Activated CD4-positive, alpha-beta memory T cell treated with anti-CD3 and anti-CD28 coated beads, Interleukin-2, amount 10 ng/mL, durations not matched to agents 7 days and 5 days (primary cell): ENCODE data around the gene PCDH11X. TPM values are rescaled to one million over a fixed set of nuclear protein-coding genes. Genes with fewer than 3 reads are reported as not detected.
"Not testable (repeated sequence)": the region's sequence is repeated elsewhere in the genome, so short reads cannot be mapped to it uniquely, and the experiment has no call there.

Source experiments
- CTCF ChIA-PET: fragments of 350-600 bp; sonication (Branson Sonifier 250); formaldehyde crosslinking; loops from one replicate; lab custom pipeline; 2021; ENCODE audit warnings: antibody characterized with exemption, inconsistent platforms; lab: Charles Lee
- POLR2A ChIA-PET: fragments of 350-600 bp; sonication (Branson Sonifier 250); formaldehyde crosslinking; loops from one replicate; lab custom pipeline; 2021; ENCODE audit warnings: antibody characterized with exemption; lab: Charles Lee
- DNase-seq: peaks from one replicate; pipeline ENCODE4 v3.0.0-alpha.2; 2020
- H3K27ac Mint-ChIP-seq: one replicate; pipeline ENCODE4 v1.8.0; 2021; ENCODE audit warnings: mild to moderate bottlenecking, mixed read lengths
- H3K27me3 Mint-ChIP-seq: one replicate; pipeline ENCODE4 v1.8.0; 2021; ENCODE audit warnings: mixed read lengths
- H3K36me3 Mint-ChIP-seq: one replicate; pipeline ENCODE4 v1.8.0; 2021; ENCODE audit warnings: low read depth, mixed read lengths
- H3K4me1 Mint-ChIP-seq: one replicate; pipeline ENCODE4 v1.8.0; 2021; ENCODE audit warnings: mixed read lengths
- H3K4me3 Mint-ChIP-seq: one replicate; pipeline ENCODE4 v1.8.0; 2021; ENCODE audit warnings: mild to moderate bottlenecking, mixed read lengths
- H3K9me3 Mint-ChIP-seq: one replicate; pipeline ENCODE4 v1.8.0; 2021; ENCODE audit warnings: mixed read lengths
- total RNA-seq, 2 experiments: library from RNA; stranded (reverse); gene quantifications; one replicate each; pipeline ENCODE4 v1.2.3, GENCODE V29; 2021

Gene PCDH11X
- total RNA-seq = not detected

- H3K27me3 Mint-ChIP-seq, CTCF ChIA-PET, H3K27ac Mint-ChIP-seq, DNase-seq, H3K4me3 Mint-ChIP-seq, POLR2A ChIA-PET, H3K36me3 Mint-ChIP-seq, H3K9me3 Mint-ChIP-seq, H3K4me1 Mint-ChIP-seq: not testable (repeated sequence)
Observed at GRCh38 chrX:91779135-91779534, at the start of gene PCDH11X. TSS of gene PCDH11X (plus strand) at chrX:91779375. CDS start at chrX:91835505, 56,130 bp downstream.

GRCh38 chrX:91747446-91747845, 31.7 kb upstream of the PCDH11X start:
- H3K4me1 Mint-ChIP-seq, DNase-seq, H3K27ac Mint-ChIP-seq, H3K36me3 Mint-ChIP-seq, H3K4me3 Mint-ChIP-seq, CTCF ChIA-PET, POLR2A ChIA-PET, H3K27me3 Mint-ChIP-seq, H3K9me3 Mint-ChIP-seq: not testable (repeated sequence)

GRCh38 chrX:91753022-91753421, 26.2 kb upstream of the PCDH11X start:
- H3K4me1 Mint-ChIP-seq, POLR2A ChIA-PET, H3K36me3 Mint-ChIP-seq, H3K9me3 Mint-ChIP-seq, H3K27me3 Mint-ChIP-seq, CTCF ChIA-PET, DNase-seq, H3K27ac Mint-ChIP-seq, H3K4me3 Mint-ChIP-seq: not testable (repeated sequence)

GRCh38 chrX:91770619-91771488, 8.3 kb upstream of the PCDH11X start:
- POLR2A ChIA-PET, H3K36me3 Mint-ChIP-seq, H3K4me3 Mint-ChIP-seq, DNase-seq, H3K4me1 Mint-ChIP-seq, H3K27ac Mint-ChIP-seq, H3K9me3 Mint-ChIP-seq, H3K27me3 Mint-ChIP-seq, CTCF ChIA-PET: not testable (repeated sequence)

- POLR2A ChIA-PET, H3K27me3 Mint-ChIP-seq, H3K27ac Mint-ChIP-seq, H3K4me1 Mint-ChIP-seq, H3K4me3 Mint-ChIP-seq, H3K9me3 Mint-ChIP-seq, CTCF ChIA-PET, H3K36me3 Mint-ChIP-seq, DNase-seq: not testable (repeated sequence)
Observed at GRCh38 chrX:91773943-91774342, 5.2 kb upstream of the PCDH11X start.

GRCh38 chrX:91780008-91780407, 833 bp downstream of the PCDH11X start:
- H3K9me3 Mint-ChIP-seq, POLR2A ChIA-PET, DNase-seq, H3K4me3 Mint-ChIP-seq, H3K27ac Mint-ChIP-seq, H3K4me1 Mint-ChIP-seq, H3K36me3 Mint-ChIP-seq, CTCF ChIA-PET, H3K27me3 Mint-ChIP-seq: not testable (repeated sequence)

- H3K36me3 Mint-ChIP-seq, CTCF ChIA-PET, H3K9me3 Mint-ChIP-seq, H3K27me3 Mint-ChIP-seq, POLR2A ChIA-PET, H3K4me1 Mint-ChIP-seq, H3K4me3 Mint-ChIP-seq, DNase-seq, H3K27ac Mint-ChIP-seq: not testable (repeated sequence)
Observed at GRCh38 chrX:91780698-91781097, 1.5 kb downstream of the PCDH11X start.

- CTCF ChIA-PET, H3K4me1 Mint-ChIP-seq, DNase-seq, H3K36me3 Mint-ChIP-seq, POLR2A ChIA-PET, H3K9me3 Mint-ChIP-seq, H3K27me3 Mint-ChIP-seq, H3K27ac Mint-ChIP-seq, H3K4me3 Mint-ChIP-seq: not testable (repeated sequence)
Observed at GRCh38 chrX:91781553-91782298, 2.6 kb downstream of the PCDH11X start.

GRCh38 chrX:91782825-91783224, 3.6 kb downstream of the PCDH11X start:
- CTCF ChIA-PET, H3K4me3 Mint-ChIP-seq, H3K27me3 Mint-ChIP-seq, H3K4me1 Mint-ChIP-seq, H3K36me3 Mint-ChIP-seq, H3K27ac Mint-ChIP-seq, H3K9me3 Mint-ChIP-seq, DNase-seq, POLR2A ChIA-PET: not testable (repeated sequence)

GRCh38 chrX:91817537-91817936, 38.4 kb downstream of the PCDH11X start:
- H3K9me3 Mint-ChIP-seq, H3K36me3 Mint-ChIP-seq, H3K27ac Mint-ChIP-seq, H3K27me3 Mint-ChIP-seq, CTCF ChIA-PET, H3K4me3 Mint-ChIP-seq, DNase-seq, POLR2A ChIA-PET, H3K4me1 Mint-ChIP-seq: not testable (repeated sequence)

- H3K9me3 Mint-ChIP-seq, DNase-seq, H3K27me3 Mint-ChIP-seq, H3K4me1 Mint-ChIP-seq, H3K36me3 Mint-ChIP-seq, H3K4me3 Mint-ChIP-seq, H3K27ac Mint-ChIP-seq, CTCF ChIA-PET, POLR2A ChIA-PET: not testable (repeated sequence)
Observed at GRCh38 chrX:91825321-91825720, 46.1 kb downstream of the PCDH11X start.
